Right ventricle myocardium superior (tissue), 1 donor: Measurements from ENCODE around the gene LRMDA. TPM values are rescaled to one million over a fixed set of nuclear protein-coding genes. Genes with fewer than 3 reads are reported as not detected.

Experiments used
- ATAC-seq: fragments of 200-7000 bp; cut with Tn5 transposase; one replicate; pipeline ENCODE4 v1.9.1; 2020; ENCODE audit warnings: mild to moderate bottlenecking; ENCODE audit not compliant: poor library complexity
- DNase-seq: peaks from one replicate; pipeline ENCODE4 v3.0.0-alpha.2; 2020
- intact Hi-C: fragments of 100-400 bp; cut with DNase I; formaldehyde crosslinking; loops from one replicate; pipeline ENCODE4 v1.11.2; 2022
- total RNA-seq: library from RNA; stranded (reverse); fragmentation: NEBNext Ultra II Directional; extraction: Animal tissue kit (Norgen Biotek cat#: 25700); gene quantifications from one replicate; pipeline ENCODE4 v1.2.1, GENCODE V29; 2021
- donor health status: DM: no; HTN: yes; CAD: no; lungs with severe emphysema.

Gene LRMDA
- total RNA-seq, 1 donor from 2014 or later, result 26.3 TPM

DNA sequence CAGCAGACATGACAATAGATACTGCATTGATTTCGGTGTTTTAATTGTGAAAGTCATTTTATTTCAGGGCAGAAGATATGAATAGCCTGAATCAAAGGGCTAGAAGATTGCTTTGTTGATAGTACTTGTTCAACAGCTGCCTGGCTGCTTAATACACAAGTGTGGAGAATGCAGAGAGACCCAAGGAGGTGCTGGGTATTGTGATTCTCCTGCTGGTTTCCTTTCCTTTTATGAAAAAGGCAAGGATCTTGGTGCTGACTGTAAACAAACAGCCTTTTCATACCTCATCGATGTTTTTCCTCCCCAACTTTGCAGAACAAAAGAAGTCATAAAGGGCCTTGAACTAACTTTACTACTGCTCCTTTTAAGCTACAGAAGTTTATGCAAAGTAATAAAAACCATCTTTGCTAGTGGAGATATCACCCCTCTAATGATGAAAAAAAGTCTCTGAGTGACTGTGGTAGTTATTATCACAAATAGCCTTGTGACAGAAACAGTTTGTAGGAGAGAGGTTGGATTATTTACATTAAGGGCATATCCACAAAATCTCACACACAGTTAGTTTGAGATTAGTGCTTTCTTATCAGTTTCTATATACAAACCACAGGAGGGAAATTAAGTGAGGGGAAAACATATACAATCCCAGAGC lies 800.0 kb downstream of the LRMDA start:
- intact Hi-C loops, result no loop called here
- no peak for ATAC-seq

GRCh38 chr10:76234499-76235226 lies 803.2 kb downstream of the LRMDA start:
- DNase-seq, result no peak
- intact Hi-C loops, result no loop called here
- no peak for ATAC-seq

More for the DNA sequence above, 800.0 kb downstream of the LRMDA start:
- DNase-seq, result no peak

DNA sequence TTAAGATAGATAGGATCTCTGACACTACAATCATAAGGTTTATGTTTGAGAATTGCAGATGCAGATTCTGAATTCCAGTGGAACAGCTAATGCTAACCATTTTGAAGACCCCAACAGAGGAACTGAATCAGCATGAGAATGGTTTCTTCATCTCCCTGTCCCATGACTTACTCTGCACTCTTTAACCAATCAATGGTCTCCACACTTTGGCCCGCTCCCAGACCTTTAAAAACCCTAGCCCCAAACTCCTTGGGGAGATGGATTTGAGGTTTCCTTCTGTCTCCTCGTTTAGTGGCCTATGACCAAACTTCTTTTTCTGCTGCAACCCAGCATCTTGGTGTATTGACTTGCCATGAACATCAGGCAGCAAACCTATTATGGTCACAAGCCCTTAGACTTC lies 804.9 kb downstream of the LRMDA start:
- DNase-seq (no peak), ATAC-seq (no peak)
- intact Hi-C loops, result no loop called here

DNA sequence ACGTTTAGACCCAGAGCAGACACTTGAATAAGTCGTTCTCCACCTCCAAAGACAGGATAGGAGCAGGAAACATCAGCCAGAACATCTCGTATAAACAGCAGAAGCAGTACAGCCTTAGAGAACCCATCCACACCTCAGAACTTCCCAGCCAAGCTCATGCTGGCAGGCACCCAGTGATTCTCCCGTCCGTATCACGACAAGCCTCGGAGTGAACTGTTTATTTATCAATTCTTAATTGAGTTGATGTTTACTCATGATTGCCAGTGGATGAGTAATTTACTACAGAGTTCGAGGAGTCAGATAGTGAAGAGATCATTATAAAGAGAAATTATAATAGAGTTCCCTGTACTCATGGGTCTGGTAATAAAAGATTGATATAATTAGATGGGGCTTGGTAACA lies 811.5 kb downstream of the LRMDA start:
- intact Hi-C loops, result no loop called here
- ATAC-seq, result no peak
- DNase-seq, result no peak

DNA sequence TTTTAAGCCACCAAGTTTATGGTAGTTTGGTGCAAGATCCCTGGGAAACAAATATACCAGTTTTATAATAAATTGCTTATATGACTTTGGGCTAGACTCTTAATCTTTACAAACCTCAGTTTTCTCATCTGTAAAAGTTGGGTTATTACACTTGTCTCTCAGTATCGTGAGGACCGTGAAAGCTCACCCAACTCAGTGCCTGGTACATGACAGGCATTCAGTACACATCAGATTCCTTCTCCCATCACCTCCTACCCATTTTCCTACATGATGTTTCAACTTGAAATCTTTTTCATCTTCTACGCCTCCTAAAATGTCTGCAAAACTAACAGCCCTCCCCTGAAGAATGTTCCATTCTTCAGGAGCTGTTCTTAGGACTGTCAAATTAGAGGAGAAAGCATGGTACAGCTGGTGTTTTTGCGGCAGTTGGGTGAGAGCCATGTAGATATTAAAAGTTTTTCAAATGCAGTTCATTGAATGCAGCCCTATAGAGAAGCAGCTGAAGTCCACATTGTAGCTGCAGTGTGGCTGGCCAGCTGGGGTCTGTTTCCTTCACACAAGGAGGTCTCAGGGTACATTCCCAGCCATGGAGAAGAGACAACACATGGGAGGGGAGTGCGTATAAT lies 812.8 kb downstream of the LRMDA start:
- DNase-seq, result no peak
- intact Hi-C loops, result no loop called here
- ATAC-seq, result no peak

- ATAC-seq (no peak), DNase-seq (no peak)
- intact Hi-C loops, result no loop called here
Measured at GRCh38 chr10:76245951-76246495, 814.6 kb downstream of the LRMDA start.

DNA sequence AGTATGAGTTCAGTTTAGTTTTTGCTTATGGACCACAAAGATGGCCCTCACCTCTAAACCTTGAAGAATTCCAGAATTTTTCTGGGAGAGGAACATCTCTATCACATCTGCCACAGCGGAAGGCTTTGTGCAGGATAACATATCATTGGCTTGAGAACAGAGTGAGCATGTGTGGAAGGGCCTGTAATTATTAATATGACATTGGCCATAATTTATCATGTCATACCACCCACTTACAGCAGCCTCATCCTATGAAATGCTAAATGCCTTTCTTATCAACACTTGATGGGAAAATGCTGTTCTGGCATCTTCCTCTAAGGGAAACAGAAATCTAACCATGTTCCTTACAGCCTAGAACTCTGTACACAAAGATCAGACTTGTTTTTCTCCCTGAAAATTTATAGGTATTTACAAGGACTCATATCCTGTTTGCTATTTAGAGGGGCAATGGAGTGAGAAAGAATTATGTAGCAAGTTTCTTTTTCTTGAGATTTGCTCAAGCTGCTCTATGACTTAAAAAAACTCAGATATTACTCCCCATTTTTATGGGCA lies 817.3 kb downstream of the LRMDA start:
- intact Hi-C loops, result no loop called here
- no peak for DNase-seq

GRCh38 chr10:76251841-76252671 lies 820.6 kb downstream of the LRMDA start:
- intact Hi-C loops, result no loop called here
- DNase-seq (no peak), ATAC-seq (no peak)

More for the DNA sequence above, 817.3 kb downstream of the LRMDA start:
- no peak for ATAC-seq

- intact Hi-C loops, result no loop called here
- no peak for DNase-seq
- no peak for ATAC-seq
Measured at GRCh38 chr10:76252733-76253132, 821.3 kb downstream of the LRMDA start.

GRCh38 chr10:76255241-76255640 lies 823.8 kb downstream of the LRMDA start:
- DNase-seq, result no peak
- intact Hi-C loops, result no loop called here
- no peak for ATAC-seq

DNA sequence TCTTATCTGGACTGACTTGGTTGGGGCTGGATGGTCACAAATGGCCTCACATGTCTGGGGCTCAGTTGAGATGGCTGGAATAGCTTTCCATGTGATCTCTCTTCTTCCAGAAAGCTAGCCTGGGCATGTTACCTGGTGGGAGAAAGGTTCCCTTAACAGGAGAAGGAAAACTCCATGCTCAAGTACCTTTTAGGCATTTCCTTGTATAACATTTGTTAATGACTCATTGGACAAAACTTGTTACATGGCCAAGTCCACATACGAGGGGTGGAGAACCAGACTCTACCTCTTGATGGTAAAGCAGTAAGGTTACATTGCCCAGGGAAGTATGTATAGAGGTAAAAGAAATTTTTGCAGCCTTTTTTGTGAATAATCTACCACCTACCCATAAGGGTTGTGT lies 826.4 kb downstream of the LRMDA start:
- ATAC-seq, result no peak
- intact Hi-C loops, result no loop called here
- no peak for DNase-seq

- intact Hi-C loops, result no loop called here
- DNase-seq (no peak), ATAC-seq (no peak)
Measured at GRCh38 chr10:76265441-76266113, 834.2 kb downstream of the LRMDA start.

- ATAC-seq (no peak), DNase-seq (no peak)
- intact Hi-C loops, result no loop called here
Measured at GRCh38 chr10:76268530-76268929, 837.1 kb downstream of the LRMDA start.

- no peak for ATAC-seq
- no peak for DNase-seq
- intact Hi-C loops, result no loop called here
Measured at GRCh38 chr10:76268954-76269353, 837.5 kb downstream of the LRMDA start.

GRCh38 chr10:76270464-76270863 lies 839.0 kb downstream of the LRMDA start:
- ATAC-seq, result no peak
- no peak for DNase-seq
- intact Hi-C loops, result no loop called here

- ATAC-seq, result no peak
- intact Hi-C loops, result no loop called here
- DNase-seq, result no peak
Measured at GRCh38 chr10:76274933-76275332, 843.5 kb downstream of the LRMDA start.

DNA sequence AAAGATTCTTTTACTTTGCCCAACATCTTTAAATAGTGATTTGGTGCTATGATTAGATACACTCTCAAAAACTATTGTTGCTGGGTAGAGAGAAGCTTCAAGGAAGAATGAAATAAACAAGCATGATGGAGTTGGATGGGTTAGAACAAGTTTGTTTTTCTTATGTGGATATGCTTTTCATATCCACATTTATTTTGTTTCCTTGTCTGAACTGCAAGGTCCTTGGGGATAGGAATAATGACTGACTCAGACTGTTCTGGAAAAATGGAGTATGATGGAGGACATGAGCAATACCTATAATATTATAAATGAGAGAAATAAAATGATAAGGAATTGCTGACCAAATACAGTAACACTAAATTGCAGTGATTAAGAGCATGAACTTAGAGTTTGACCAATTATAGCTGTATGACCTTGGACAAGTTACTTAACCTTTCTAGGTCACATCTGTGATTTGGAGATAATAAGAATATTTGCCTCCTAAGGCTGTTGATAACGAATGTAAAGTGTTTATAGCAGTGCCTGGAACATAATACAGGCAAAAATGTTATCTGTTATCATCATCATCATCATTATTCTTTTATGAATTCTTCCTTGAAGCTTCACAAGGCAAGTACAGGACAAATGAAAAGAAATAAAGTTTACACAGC lies 847.5 kb downstream of the LRMDA start:
- no peak for DNase-seq
- intact Hi-C loops, result no loop called here
- no peak for ATAC-seq

DNA sequence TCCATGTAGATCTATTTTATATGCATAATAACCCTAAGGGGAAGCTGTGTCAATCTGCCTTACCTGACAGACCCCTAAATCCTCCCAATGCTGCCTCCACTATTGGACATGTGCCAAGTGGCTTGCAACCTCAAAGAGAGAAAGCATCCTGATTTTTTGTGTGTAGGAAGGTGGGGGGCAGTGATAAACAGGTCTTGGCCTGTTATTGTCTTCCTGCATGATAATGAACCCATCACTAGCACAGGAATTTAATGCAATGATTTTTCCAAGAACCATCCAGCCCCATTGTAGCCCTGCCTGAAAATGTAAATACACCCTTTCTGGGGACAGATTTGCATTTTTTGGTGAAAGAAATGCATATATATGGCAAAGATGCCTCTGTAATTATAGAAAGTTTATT lies 850.2 kb downstream of the LRMDA start:
- DNase-seq (no peak), ATAC-seq (no peak)
- intact Hi-C loops, result no loop called here
